Effector CD4-positive, alpha-beta T cell (primary cell): ENCODE measurements around the gene ITGB2.
"Not testable (repeated sequence)": the region's sequence is repeated elsewhere in the genome, so short reads cannot be mapped to it uniquely, and the experiment has no call there.

ENCODE experiments used
- DNase-seq: peaks from one replicate; pipeline ENCODE4 v3.0.0-alpha.2; 2020

Gene ITGB2

DNA sequence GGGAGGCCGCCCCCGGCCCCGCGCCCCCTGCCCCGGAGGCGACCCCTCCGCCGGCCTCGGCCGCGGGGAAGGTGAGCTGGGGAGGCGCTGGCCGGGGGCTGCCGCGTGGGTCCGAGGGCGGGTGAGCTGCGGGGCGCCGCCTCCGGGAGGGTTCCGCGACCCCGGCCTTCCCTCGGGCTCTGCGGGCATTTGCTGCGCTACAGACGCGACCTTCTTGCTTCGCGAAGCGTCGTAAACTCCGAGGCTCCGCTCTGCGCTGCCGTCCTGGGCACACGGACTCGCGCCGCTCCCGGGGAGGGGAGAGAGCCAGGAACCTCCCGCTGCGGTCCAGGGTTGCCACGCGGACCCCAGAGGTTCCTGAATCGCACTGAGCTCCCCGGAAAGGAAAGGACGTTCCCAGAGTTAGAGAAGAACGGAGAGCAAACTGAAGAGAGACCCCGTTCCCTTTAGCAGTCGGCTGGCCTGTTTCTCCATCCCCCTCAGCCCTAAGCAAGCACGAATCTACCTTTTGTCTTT lies 19.5 kb upstream of the ITGB2 start:
- no peak for DNase-seq

GRCh38 chr21:44939532-44940115 lies 18.9 kb upstream of the ITGB2 start, which contains the start of gene SLX9:
Gene SLX9, plus strand, starts transcription at chr21:44940029. Its CDS starts 29 bp downstream, at chr21:44940058.
- peak; percentile 66 for DNase-seq

DNA sequence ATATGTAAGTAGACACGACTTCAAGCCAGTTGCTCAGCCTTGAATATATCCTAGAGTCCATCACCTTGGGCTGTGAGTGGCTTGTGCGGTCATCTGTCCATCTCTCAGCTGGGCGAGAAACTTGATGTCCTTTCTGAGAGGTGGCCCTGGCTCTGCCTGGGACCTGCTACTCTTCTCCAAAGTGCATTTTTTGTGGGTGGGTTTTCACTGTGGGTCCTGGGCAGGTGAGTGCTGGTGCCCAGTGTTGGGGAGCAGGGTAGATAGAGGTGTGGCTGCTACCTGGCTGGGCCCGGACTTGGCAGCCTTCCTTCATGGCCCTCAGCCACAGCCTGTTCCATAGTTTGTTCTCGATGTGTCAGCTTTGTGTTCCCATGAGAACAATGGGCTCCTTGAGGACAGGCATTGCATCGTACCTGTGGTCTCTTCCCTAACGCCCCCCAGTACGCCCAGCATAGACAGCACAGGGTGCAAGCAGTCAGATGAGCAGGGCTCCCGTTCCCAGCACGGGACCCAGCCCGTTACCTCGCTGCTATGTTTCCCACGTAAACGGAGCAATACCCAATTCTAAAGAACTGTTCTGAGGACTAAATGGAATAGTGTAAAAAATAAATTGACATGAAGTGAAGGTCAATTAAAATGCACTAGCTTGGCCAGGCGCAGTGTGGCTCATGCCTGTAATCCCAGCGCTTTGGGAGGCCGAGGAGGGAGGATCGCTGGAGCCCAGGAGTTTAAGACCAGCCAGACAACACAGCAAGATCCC lies 18.3 kb upstream of the ITGB2 start:
- no peak for DNase-seq

DNA sequence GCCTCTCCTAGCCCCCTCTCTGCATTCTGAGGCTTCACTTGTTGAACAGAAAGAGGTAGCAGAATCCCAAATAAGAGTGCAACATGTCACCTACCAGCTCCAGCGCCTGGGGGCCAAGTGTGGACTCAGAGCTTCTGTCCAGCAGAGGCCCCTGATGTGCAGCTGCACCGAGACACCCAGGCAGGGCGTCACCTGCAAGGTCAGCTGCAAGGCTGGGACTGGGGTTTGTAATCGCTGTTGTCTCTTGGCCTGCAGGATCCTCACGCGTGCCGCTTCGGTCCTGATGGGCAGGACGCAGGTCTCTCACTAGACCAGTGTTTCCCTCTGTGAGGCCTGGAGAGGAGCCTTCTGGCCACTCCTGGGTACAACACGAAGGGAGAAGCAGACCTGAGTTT lies 14.8 kb upstream of the ITGB2 start:
- no peak for DNase-seq

DNA sequence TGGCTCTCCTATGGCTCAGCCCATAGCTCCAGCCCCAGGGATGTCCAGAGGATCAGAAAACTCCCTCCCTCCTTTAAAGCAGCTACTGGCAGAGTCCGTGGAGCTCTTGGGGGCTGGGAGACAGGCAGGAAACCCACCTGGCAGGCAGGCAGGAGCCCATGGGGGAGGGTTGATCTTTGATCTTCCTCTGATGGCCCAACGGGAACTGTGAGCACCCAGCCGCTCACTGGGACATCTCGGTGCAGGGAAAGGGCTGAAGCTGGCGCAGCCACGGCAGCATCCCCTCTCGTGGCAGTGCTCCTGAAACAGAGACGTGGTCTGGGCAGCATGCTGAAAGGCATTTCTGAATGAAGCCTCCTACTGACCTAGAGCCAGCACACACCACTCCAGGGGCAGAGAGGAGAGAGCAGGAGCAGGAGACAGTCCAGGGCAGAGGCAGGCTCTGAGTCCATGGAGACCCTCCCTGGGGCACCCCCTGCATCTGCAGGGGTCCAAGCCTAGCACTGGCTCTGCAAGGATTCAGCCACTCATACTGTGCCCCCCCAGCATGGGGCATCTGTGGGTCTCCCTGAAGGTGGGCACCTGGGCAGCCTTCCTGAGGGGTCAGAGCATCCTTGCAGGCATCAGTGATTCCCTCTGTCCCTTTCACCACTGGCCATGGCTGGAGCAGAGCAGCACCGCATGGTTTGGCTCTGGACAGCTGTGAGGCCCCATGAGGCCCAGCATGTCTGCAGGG lies 14.3 kb upstream of the ITGB2 start:
- no peak for DNase-seq

DNA sequence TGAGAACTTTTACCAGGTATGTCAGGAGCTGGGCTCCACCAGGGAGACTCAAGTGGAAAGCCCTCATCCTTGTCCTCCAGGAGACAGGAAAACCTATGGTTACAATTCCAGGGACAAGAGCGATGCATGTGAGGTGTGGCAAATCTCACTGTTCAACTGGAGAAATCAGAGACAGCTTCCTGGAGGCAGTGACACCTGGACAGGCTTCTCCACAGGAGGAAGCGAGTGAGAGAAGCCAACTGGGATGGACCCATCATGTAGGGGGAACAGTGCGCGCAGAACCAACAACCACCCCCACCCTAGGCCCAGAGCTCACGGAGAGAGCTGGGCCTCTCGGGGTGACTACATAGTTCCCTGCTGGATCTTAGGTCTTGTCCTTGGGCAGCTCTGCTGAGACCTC lies 13.6 kb upstream of the ITGB2 start:
- DNase-seq, result no peak

GRCh38 chr21:44933918-44934260 lies 13.2 kb upstream of the ITGB2 start:
- DNase-seq, result no peak

GRCh38 chr21:44933199-44933917 lies 12.7 kb upstream of the ITGB2 start:
- DNase-seq, result no peak

DNA sequence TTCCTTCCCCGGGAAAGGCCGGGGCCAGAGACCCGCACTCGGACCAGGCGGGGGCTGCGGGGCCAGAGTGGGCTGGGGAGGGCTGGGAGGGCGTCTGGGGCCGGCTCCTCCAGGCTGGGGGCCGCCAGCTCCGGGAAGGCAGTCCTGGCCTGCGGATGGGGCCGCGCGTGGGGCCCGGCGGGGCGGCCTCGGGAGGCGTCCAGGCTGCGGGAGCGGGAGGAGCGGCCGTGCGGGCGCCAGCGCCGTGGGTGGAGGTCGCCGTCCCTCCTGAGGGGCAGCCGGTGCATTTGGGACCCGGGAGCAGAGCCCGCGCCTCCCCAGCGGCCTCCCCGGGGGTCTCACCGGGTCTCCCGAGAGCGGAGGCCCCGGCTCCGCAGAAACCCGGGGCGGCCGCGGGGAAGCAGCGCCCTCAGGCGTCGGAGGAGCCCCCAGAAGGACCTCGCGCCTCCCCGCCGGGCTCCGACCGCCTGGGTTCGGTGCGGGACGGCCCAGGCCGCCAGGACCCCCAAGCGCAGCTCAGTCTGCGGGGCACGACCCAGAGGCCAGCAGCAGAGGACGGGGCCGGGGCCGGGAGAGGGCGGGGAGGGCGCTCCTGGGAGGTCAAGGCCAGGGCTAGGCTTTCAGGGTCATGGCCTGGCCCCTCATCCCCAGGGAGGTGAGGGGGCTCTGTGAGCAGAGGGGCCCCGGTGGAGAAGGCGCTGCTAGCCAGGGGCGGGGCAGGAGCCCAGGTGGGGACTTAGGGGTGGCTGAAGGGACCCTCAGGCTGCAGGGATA lies 11.9 kb upstream of the ITGB2 start:
- DNase-seq, result peak; percentile 68

GRCh38 chr21:44931501-44932407 lies 11.1 kb upstream of the ITGB2 start:
- no peak for DNase-seq

DNA sequence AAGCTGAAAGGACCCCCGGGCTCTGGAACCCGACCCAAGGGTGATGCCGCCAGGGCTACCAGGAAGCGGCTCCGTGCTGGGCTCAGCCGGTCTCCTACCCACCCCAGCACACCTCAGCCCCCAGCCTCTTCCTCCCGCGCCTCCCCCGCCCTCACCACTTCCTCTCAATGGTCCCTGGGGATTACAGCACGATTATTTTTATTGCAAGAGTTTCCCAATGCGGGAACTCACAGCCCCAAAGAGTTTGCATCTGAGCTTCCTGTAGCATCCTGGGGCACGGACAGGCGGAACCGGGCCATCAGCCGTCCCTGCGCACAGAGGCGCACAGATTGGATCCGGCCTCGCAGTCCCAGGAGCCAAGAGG lies 10.4 kb upstream of the ITGB2 start:
- no peak for DNase-seq

- peak; percentile 59 for DNase-seq
Observed at GRCh38 chr21:44930543-44930981, 9.9 kb upstream of the ITGB2 start.

GRCh38 chr21:44929799-44930542 lies 9.3 kb upstream of the ITGB2 start:
- no peak for DNase-seq

- DNase-seq, result no peak
Observed at GRCh38 chr21:44929242-44929798, 8.6 kb upstream of the ITGB2 start.

- DNase-seq, result not testable (repeated sequence)
Observed at GRCh38 chr21:44928500-44929241, 8.0 kb upstream of the ITGB2 start.

DNA sequence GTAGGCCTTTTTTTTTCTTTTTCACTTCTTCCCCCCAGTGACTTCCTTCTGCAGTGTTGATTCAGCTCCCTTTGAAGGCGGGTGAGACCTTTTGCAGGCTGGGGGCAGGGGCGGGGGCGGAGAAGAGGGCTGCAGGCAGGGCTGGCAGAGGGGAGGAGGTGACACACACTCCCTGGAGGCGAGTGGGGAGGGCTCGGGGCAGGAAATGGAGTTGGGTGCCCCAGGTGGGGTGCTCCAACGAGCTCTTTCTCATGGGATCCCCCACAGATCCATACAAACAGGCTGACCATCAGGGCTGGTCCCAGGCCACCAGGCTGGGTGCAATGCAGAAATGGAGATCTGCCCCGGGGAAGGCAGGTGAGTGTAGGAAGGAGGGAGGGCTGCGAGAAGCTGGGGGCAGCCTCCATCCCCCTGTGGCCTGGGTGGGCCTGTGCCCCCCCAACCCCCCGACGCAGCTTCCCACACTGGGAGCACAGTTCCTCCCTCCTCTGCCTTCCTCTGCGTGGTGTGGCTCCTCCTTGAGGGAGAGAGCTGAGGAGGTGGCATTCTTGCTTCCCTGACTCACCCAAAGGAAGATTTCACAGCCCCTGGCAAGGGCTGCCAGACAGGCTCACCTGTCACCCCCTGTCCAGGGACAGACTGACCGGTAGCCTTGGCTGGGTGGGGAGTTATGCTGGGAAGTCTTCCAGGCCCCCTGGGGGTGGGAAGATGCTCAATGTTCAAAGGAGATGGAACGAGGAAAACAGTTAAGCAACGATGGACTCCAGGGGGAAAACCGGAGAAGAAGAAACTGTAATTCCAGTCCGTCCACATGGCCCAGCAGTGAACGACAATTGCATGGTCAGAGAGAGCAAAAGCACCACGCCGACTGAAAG lies 7.1 kb upstream of the ITGB2 start:
- DNase-seq, result peak; percentile 85

GRCh38 chr21:44927259-44927586 lies 6.5 kb upstream of the ITGB2 start:
- DNase-seq, result no peak

DNA sequence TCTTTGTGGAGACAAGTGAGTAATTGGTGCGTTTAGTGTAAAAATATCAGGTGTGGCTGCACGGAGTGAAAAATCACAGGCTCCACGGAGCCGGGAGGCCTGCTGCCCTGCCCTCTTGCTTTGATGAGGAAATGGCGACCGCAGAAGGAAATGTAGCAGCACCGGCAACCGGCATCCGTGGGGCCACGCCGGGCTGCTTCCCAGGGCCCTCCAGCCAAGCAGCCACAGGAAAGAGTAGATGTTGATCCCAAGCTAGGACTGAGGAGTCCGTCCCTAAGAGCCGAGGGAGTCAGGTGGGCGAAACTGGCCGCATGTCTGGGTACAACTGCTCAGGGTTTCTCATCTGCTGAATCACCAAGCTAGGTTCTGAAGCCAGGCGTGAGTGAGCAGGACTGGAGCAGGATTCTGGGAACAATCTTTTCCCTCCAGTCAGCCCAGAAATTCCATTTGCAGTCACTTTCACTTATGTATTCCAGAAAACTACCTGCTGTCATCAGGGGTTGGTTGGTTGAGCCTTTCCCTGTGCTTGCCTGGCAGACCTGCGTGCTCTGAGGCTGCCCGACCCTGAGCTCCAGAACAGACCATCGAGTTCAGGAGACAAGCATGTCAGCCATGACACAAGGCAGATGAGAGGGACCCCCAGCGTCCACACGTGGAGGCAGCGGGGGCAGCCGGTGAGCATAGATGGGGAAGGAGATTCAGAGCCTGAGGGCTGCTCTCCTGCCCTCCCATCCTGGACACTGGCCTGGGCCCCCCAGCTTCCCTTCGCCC lies 5.8 kb upstream of the ITGB2 start:
- DNase-seq, result peak; percentile 56
